ENCODE data around the gene RAC2. TPM values are rescaled to one million over a fixed set of nuclear protein-coding genes. Genes with fewer than 3 reads are reported as not detected.
A peak's percentile ranks its signal among the peaks of the same experiment; 100 is the strongest.

The RAC2 gene
- total and polyA plus RNA-seq, 12 donors: 2.8 to 17.9 (median 10.6) TPM

- Histone ChIP-seq H3K36me3 (replicated peaks in 1 of 2) (no peaks in the 10 kb centered on the region), H3K4me3 (no peak overlapping the region), H3K27ac (no peak overlapping the region), H3K9me3 (replicated peaks in 1 of 3) (no peaks in the 10 kb centered on the region), H3K4me1 (replicated peaks in 1 of 2) (no peaks in the 10 kb centered on the region), H3K27me3 (peaks cover 3% of the 10 kb centered on the region)
- 77 to 84% (median 83%) methylated on average over 12 of the region's 12 CpGs for WGBS, 4 donors
- peak in 1 of 7 donors; percentile 4 for DNase-seq
- intact Hi-C loops (cut with DNase I): no loop called here
- no peak for TF ChIP-seq POLR2A (IDR thresholded peaks at IDR 0.05)
- TF ChIP-seq, protein P1, sequence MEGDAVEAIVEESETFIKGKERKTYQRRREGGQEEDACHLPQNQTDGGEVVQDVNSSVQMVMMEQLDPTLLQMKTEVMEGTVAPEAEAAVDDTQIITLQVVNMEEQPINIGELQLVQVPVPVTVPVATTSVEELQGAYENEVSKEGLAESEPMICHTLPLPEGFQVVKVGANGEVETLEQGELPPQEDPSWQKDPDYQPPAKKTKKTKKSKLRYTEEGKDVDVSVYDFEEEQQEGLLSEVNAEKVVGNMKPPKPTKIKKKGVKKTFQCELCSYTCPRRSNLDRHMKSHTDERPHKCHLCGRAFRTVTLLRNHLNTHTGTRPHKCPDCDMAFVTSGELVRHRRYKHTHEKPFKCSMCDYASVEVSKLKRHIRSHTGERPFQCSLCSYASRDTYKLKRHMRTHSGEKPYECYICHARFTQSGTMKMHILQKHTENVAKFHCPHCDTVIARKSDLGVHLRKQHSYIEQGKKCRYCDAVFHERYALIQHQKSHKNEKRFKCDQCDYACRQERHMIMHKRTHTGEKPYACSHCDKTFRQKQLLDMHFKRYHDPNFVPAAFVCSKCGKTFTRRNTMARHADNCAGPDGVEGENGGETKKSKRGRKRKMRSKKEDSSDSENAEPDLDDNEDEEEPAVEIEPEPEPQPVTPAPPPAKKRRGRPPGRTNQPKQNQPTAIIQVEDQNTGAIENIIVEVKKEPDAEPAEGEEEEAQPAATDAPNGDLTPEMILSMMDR (IDR thresholded peaks at IDR 0.05): no peak
These were observed 5.9 kb upstream of the RAC2 start for GRCh38 chr22:37249986-37250385.

DNA sequence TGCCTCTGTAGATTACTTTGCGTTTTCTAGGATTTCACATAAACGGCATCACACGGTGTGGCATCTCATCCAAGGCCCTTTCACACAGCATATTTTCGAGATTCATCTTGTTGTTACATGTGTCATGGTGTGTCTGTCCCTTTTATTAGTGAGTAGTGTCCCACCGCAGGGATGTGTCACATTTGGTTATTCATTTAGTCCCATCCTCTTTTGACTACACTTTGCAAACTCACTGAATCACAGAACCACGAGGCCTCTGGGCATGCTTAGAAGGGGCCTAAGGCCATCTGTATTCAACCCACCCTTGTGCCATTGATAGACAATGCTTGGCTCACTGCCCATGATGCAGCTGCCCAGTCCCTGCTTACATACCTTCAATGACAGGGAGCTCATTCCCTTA lies 4.2 kb upstream of the RAC2 start:
- TF ChIP-seq POLR2A (IDR thresholded peaks at IDR 0.05): no peak
- TF ChIP-seq, protein P1 (IDR thresholded peaks at IDR 0.05): no peak
- Histone ChIP-seq H3K4me1 (replicated peaks in 1 of 2) (no peaks in the 10 kb centered on the region), H3K4me3 (no peak overlapping the region), H3K9me3 (replicated peaks in 1 of 3) (no peaks in the 10 kb centered on the region), H3K36me3 (replicated peaks in 1 of 2) (no peaks in the 10 kb centered on the region), H3K27ac (no peak overlapping the region), H3K27me3 (peaks cover 3% of the 10 kb centered on the region)
- peak in 1 of 7 donors; percentile 4 for DNase-seq
- 59 to 74% (median 69%) methylated on average over 6 of the region's 6 CpGs for WGBS, 4 donors
- intact Hi-C loops (cut with DNase I): no loop called here

DNA sequence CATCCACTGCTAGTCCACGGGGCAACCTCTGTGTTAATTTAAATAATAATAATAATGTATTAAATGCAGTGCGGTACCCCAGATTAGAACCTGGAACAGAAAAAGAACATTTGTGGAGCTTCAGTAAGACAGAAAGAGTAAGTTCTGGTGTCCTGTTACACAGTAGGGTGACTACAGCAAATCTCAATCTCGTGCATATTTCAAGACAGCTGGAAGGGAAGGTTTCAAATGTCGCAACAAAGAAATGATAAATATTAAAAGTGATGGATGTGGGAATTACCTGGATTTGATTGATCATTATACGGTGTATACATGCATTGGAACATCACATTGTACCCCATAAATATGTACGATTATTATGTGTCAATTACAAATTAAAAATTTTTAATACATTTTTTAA lies 1.7 kb upstream of the RAC2 start:
- H3K27ac ChIP-seq: no peak overlapping the region
- no peaks in the 10 kb centered on the region for H3K36me3 ChIP-seq (replicated peaks in 1 of 2)
- WGBS, 4 donors: 72 to 75% (median 74%) methylated on average over 6 of the region's 6 CpGs
- DNase-seq: no peak
- no peak for TF ChIP-seq POLR2A (IDR thresholded peaks at IDR 0.05)
- TF ChIP-seq, protein P1 (IDR thresholded peaks at IDR 0.05): no peak
- no peaks in the 10 kb centered on the region for H3K9me3 ChIP-seq (replicated peaks in 1 of 3)
- H3K4me1 ChIP-seq (replicated peaks in 1 of 2): no peaks in the 10 kb centered on the region
- intact Hi-C loops (cut with DNase I): no loop called here
- no peak overlapping the region for H3K4me3 ChIP-seq
- peaks cover 9% of the 10 kb centered on the region for H3K27me3 ChIP-seq

- H3K27me3 ChIP-seq: peaks cover 9% of the 10 kb centered on the region
- 60 to 80% (median 67%) methylated on average over 18 to 22 of the region's 22 CpGs for WGBS, 4 donors
- H3K9me3 ChIP-seq (replicated peaks in 1 of 3): no peaks in the 10 kb centered on the region
- no peak overlapping the region for H3K27ac ChIP-seq
- TF ChIP-seq, protein P1 (IDR thresholded peaks at IDR 0.05): no peak
- no peak for TF ChIP-seq POLR2A (IDR thresholded peaks at IDR 0.05)
- peak in 1 of 7 donors; percentile 11 for DNase-seq
- no peak overlapping the region for H3K4me3 ChIP-seq
- no peaks in the 10 kb centered on the region for H3K4me1 ChIP-seq (replicated peaks in 1 of 2)
- H3K36me3 ChIP-seq (replicated peaks in 1 of 2): no peaks in the 10 kb centered on the region
- intact Hi-C loops (cut with DNase I): no loop called here
These were observed 1.1 kb upstream of the RAC2 start for GRCh38 chr22:37244922-37245722.

Data from adrenal gland (tissue), 12 donors.